CD4-positive, alpha-beta T cell treated with Interferon alpha-2 for 1 hour (primary cell): ENCODE measurements around the gene PAX1.

Experiments
- DNase-seq, 2 donors: peaks; one replicate each; pipeline ENCODE4 v3.0.0-alpha.2; 2020 to 2022

Gene PAX1

GRCh38 chr20:21705575-21706260 is at the start of gene PAX1:
TSS of gene PAX1 (plus strand) at chr20:21705664. CDS start at chr20:21705713, 49 bp downstream.
- DNase-seq, result no peak

GRCh38 chr20:21656308-21657067 is 49.0 kb upstream of the PAX1 start:
- DNase-seq, result no peak

GRCh38 chr20:21661488-21662055 is 43.9 kb upstream of the PAX1 start:
- no peak for DNase-seq

GRCh38 chr20:21663465-21663864 is 42.0 kb upstream of the PAX1 start:
- DNase-seq, result no peak

- no peak for DNase-seq
Observed at GRCh38 chr20:21665687-21666446, 39.6 kb upstream of the PAX1 start.

- no peak for DNase-seq
Observed at GRCh38 chr20:21670126-21670525, 35.3 kb upstream of the PAX1 start.

GRCh38 chr20:21670981-21671380 is 34.5 kb upstream of the PAX1 start:
- no peak for DNase-seq

GRCh38 chr20:21677261-21677660 is 28.2 kb upstream of the PAX1 start:
- DNase-seq, result no peak

- no peak for DNase-seq
Observed at GRCh38 chr20:21677781-21678180, 27.7 kb upstream of the PAX1 start.

- no peak for DNase-seq
Observed at GRCh38 chr20:21681234-21681921, 24.1 kb upstream of the PAX1 start.

GRCh38 chr20:21681922-21682318 is 23.5 kb upstream of the PAX1 start:
- DNase-seq, result no peak

- no peak for DNase-seq
Observed at GRCh38 chr20:21682521-21682954, 22.9 kb upstream of the PAX1 start.

GRCh38 chr20:21684671-21685070 is 20.8 kb upstream of the PAX1 start:
- DNase-seq, result no peak

GRCh38 chr20:21685981-21686380 is 19.5 kb upstream of the PAX1 start:
- DNase-seq, result no peak

GRCh38 chr20:21693322-21693721 is 12.1 kb upstream of the PAX1 start:
- no peak for DNase-seq

- no peak for DNase-seq
Observed at GRCh38 chr20:21698494-21699215, 6.8 kb upstream of the PAX1 start.

- no peak for DNase-seq
Observed at GRCh38 chr20:21699216-21699508, 6.3 kb upstream of the PAX1 start.

GRCh38 chr20:21701171-21701876 is 4.1 kb upstream of the PAX1 start:
- DNase-seq, result no peak

- DNase-seq, result no peak
Observed at GRCh38 chr20:21702016-21702415, 3.4 kb upstream of the PAX1 start.

- no peak for DNase-seq
Observed at GRCh38 chr20:21702553-21703470, 2.7 kb upstream of the PAX1 start.
